WTC11 (cell line): ENCODE data around the gene SEBOX. TPM values are rescaled to one million over a fixed set of nuclear protein-coding genes. Genes with fewer than 3 reads are reported as not detected.
A peak's percentile ranks its signal among the peaks of the same experiment; 100 is the strongest.

ENCODE experiments used
- ATAC-seq: fragments of 200-7000 bp; cut with Tn5 transposase; 2 replicates; pipeline ENCODE4 v1.10.0; 2021; ENCODE audit warnings: mild to moderate bottlenecking, moderate library complexity
- CTCF ChIA-PET: fragments of 300-600 bp; sonication (Branson Sonifier 250); formaldehyde crosslinking; loops from one replicate; lab custom pipeline; 2021; ENCODE audit warnings: antibody characterized with exemption; lab: Charles Lee
- POLR2A ChIA-PET: fragments of 350-600 bp; sonication (Branson Sonifier 250); formaldehyde crosslinking; loops from one replicate; lab custom pipeline; 2021; ENCODE audit warnings: antibody characterized with exemption; lab: Charles Lee
- DNase-seq: peaks from one replicate; pipeline ENCODE4 v3.0.0; 2021; ENCODE audit warnings: low spot score
- H3K27ac Mint-ChIP-seq: 2 replicates; pipeline ENCODE4 v1.8.0; 2021; ENCODE audit warnings: mixed read lengths
- H3K27me3 Mint-ChIP-seq: 2 replicates; pipeline ENCODE4 v1.8.0; 2021; ENCODE audit warnings: low read depth, mild to moderate bottlenecking, moderate library complexity, mixed read lengths
- H3K36me3 Mint-ChIP-seq: 2 replicates; pipeline ENCODE4 v1.8.0; 2021; ENCODE audit warnings: mixed read lengths
- H3K4me1 Mint-ChIP-seq: 2 replicates; pipeline ENCODE4 v1.8.0; 2022; ENCODE audit warnings: mixed read lengths
- H3K4me3 Mint-ChIP-seq: 2 replicates; pipeline ENCODE4 v1.8.0; 2021; ENCODE audit warnings: mild to moderate bottlenecking, moderate library complexity, mixed read lengths
- H3K9me3 Mint-ChIP-seq: 2 replicates; pipeline ENCODE4 v1.8.0; 2021; ENCODE audit warnings: mixed read lengths
- CBFB ChIP-seq: sonication (generic); formaldehyde crosslinking; IDR thresholded peaks from 2 replicates; pipeline ENCODE4 v1.8.1; 2022; ENCODE audit warnings: mild to moderate bottlenecking, low read depth, missing genetic modification reagents
- CREM ChIP-seq: sonication (generic); formaldehyde crosslinking; IDR thresholded peaks from 2 replicates; pipeline ENCODE4 v1.8.1; 2022; ENCODE audit warnings: mild to moderate bottlenecking, missing genetic modification reagents, moderate library complexity
- ELF4 ChIP-seq: sonication (generic); formaldehyde crosslinking; IDR thresholded peaks from 2 replicates; pipeline ENCODE4 v1.8.1; 2022; ENCODE audit warnings: low read depth, mild to moderate bottlenecking, moderate library complexity, missing genetic modification reagents
- ETV6 ChIP-seq: sonication (generic); formaldehyde crosslinking; IDR thresholded peaks from 2 replicates; pipeline ENCODE4 v1.8.1; 2022; ENCODE audit warnings: mild to moderate bottlenecking, missing genetic modification reagents
- FOXK1 ChIP-seq: sonication (generic); formaldehyde crosslinking; IDR thresholded peaks from 2 replicates; pipeline ENCODE4 v1.8.0; 2022; ENCODE audit warnings: mild to moderate bottlenecking, moderate library complexity, missing genetic modification reagents
- GTF2I ChIP-seq: fragments of 250-450 bp; sonication (Bioruptor Pico); conservative IDR thresholded peaks from 2 replicates; pipeline ENCODE4 v1.4.0; 2021; ENCODE audit warnings: mild to moderate bottlenecking
- IRF1 ChIP-seq: sonication (generic); formaldehyde crosslinking; IDR thresholded peaks from 2 replicates; pipeline ENCODE4 v1.8.0; 2023; ENCODE audit warnings: missing genetic modification reagents
- IRF2 ChIP-seq: sonication (generic); formaldehyde crosslinking; IDR thresholded peaks from 2 replicates; pipeline ENCODE4 v1.8.0; 2022; ENCODE audit warnings: low read depth, missing genetic modification reagents, borderline replicate concordance
- MLX ChIP-seq: sonication (generic); formaldehyde crosslinking; IDR thresholded peaks from 2 replicates; pipeline ENCODE4 v1.8.1; 2023; ENCODE audit warnings: mild to moderate bottlenecking, missing genetic modification reagents, moderate library complexity
- MXD4 ChIP-seq: fragments of 250-450 bp; sonication (Bioruptor Pico); IDR thresholded peaks from 2 replicates; pipeline ENCODE4 v1.8.0; 2021; ENCODE audit warnings: mild to moderate bottlenecking, moderate library complexity, borderline replicate concordance
- MYBL2 ChIP-seq: sonication (generic); formaldehyde crosslinking; IDR thresholded peaks from 2 replicates; pipeline ENCODE4 v1.8.1; 2023; ENCODE audit warnings: mild to moderate bottlenecking, moderate library complexity, missing genetic modification reagents
- NFYB ChIP-seq: sonication (generic); formaldehyde crosslinking; conservative IDR thresholded peaks from 2 replicates; pipeline ENCODE4 v1.8.0; 2022; ENCODE audit warnings: low read depth, missing genetic modification reagents
- NR1H2 ChIP-seq: sonication (generic); formaldehyde crosslinking; IDR thresholded peaks from 2 replicates; pipeline ENCODE4 v1.9.0; 2021; ENCODE audit warnings: mild to moderate bottlenecking, moderate library complexity, missing genetic modification reagents
- NR3C1 ChIP-seq: sonication (generic); formaldehyde crosslinking; conservative IDR thresholded peaks from 2 replicates; pipeline ENCODE4 v1.8.1; 2023; ENCODE audit warnings: low read depth, mild to moderate bottlenecking, missing genetic modification reagents
- OVOL2 ChIP-seq: fragments of 250-450 bp; sonication (Bioruptor Pico); IDR thresholded peaks from 2 replicates; pipeline ENCODE4 v1.9.0; 2021; ENCODE audit warnings: mild to moderate bottlenecking, borderline replicate concordance
- PRRX2 ChIP-seq: fragments of 250-450 bp; sonication (Bioruptor Pico); IDR thresholded peaks from 2 replicates; pipeline ENCODE4 v1.8.0; 2021; ENCODE audit warnings: mild to moderate bottlenecking
- RORB ChIP-seq: fragments of 250-450 bp; sonication (Bioruptor Pico); IDR thresholded peaks from 2 replicates; pipeline ENCODE4 v1.9.0; 2021; ENCODE audit warnings: mild to moderate bottlenecking
- SMAD3 ChIP-seq: sonication (generic); formaldehyde crosslinking; IDR thresholded peaks from 2 replicates; pipeline ENCODE4 v1.8.0; 2022; ENCODE audit warnings: missing genetic modification reagents, mild to moderate bottlenecking, borderline replicate concordance
- SP1 ChIP-seq: sonication (generic); formaldehyde crosslinking; conservative IDR thresholded peaks from 2 replicates; pipeline ENCODE4 v1.8.1; 2022; ENCODE audit warnings: missing genetic modification reagents
- TCF7 ChIP-seq: sonication (generic); formaldehyde crosslinking; IDR thresholded peaks from 2 replicates; pipeline ENCODE4 v1.8.0; 2022; ENCODE audit warnings: mild to moderate bottlenecking, low read depth, missing genetic modification reagents, moderate library complexity
- TEAD4 ChIP-seq: sonication (generic); formaldehyde crosslinking; IDR thresholded peaks from 2 replicates; pipeline ENCODE4 v1.8.0; 2022; ENCODE audit warnings: mild to moderate bottlenecking, missing genetic modification reagents
- TP53 ChIP-seq: sonication (generic); formaldehyde crosslinking; IDR thresholded peaks from 2 replicates; pipeline ENCODE4 v1.8.1; 2023; ENCODE audit warnings: mild to moderate bottlenecking, missing genetic modification reagents
- ZNF121 ChIP-seq: sonication (generic); formaldehyde crosslinking; IDR thresholded peaks from 2 replicates; pipeline ENCODE4 v1.8.0; 2023; ENCODE audit warnings: missing genetic modification reagents
- ZNF263 ChIP-seq: sonication (generic); formaldehyde crosslinking; IDR thresholded peaks from 2 replicates; pipeline ENCODE4 v1.8.1; 2022; ENCODE audit warnings: low read depth, mild to moderate bottlenecking, moderate library complexity, missing genetic modification reagents
- ZNF317 ChIP-seq: sonication (generic); formaldehyde crosslinking; IDR thresholded peaks from 2 replicates; pipeline ENCODE4 v1.8.1; 2023; ENCODE audit warnings: low read depth, mild to moderate bottlenecking, moderate library complexity, missing genetic modification reagents, borderline replicate concordance
- total RNA-seq: library from RNA; stranded (reverse); gene quantifications from 3 replicates; pipeline ENCODE4 v1.2.3, GENCODE V29; 2021
- TF ChIP-seq, protein P1 (sequence below): sonication (generic); formaldehyde crosslinking; IDR thresholded peaks from 2 replicates; pipeline ENCODE4 v1.8.0; 2022; ENCODE audit warnings: mild to moderate bottlenecking, missing genetic modification reagents
- TF ChIP-seq, protein P2 (sequence below): fragments of 250-450 bp; sonication (Bioruptor Pico); IDR thresholded peaks from 2 replicates; pipeline ENCODE4 v1.9.0; 2021; ENCODE audit warnings: mild to moderate bottlenecking
- TF ChIP-seq, protein P3 (sequence below): sonication (generic); formaldehyde crosslinking; IDR thresholded peaks from 2 replicates; pipeline ENCODE4 v1.8.1; 2022; ENCODE audit warnings: low read depth, missing genetic modification reagents, borderline replicate concordance

Gene SEBOX
- total RNA-seq, 1 experiment from 2014 or later: not detected

DNA sequence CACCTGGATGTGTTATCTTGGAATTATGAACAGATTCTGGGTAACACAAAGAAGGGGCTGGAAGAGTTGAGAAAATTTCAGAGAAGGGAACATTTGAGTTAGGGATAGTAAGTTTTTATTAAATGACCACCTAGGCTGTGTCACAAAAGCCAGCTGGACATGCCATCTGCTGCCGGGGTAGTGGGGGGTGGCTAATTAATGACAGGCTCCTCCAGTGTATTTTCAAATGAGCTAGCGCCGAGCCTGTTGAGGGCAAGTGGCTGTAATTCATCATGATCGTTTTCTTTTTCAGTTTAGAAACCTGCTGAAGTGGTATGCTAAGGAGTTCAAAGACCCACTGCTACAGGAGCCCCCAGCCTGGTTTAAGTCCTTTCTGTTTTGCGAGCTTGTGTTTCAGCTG lies 39.8 kb downstream of the SEBOX start (continued):
- TF ChIP-seq ZNF121 (CRISPR knock-in tag): no peak
- no peak for TF ChIP-seq TCF7
- no peak for TF ChIP-seq SMAD3 (CRISPR knock-in tag)
- no peak for TF ChIP-seq IRF1

- TF ChIP-seq CBFB (no peak), NR1H2 (CRISPR knock-in tag) (no peak), FOXK1 (CRISPR knock-in tag) (no peak), TEAD4 (CRISPR knock-in tag) (no peak), PRRX2 (CRISPR knock-in tag) (no peak), ZNF263 (CRISPR knock-in tag) (no peak), RORB (CRISPR knock-in tag) (no peak), IRF2 (CRISPR knock-in tag) (no peak), CREM (CRISPR knock-in tag) (no peak), NR3C1 (CRISPR knock-in tag) (no peak), OVOL2 (CRISPR knock-in tag) (no peak), ZNF317 (CRISPR knock-in tag) (no peak)
- TF ChIP-seq, protein P1, sequence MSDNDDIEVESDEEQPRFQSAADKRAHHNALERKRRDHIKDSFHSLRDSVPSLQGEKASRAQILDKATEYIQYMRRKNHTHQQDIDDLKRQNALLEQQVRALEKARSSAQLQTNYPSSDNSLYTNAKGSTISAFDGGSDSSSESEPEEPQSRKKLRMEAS: no peak
- TF ChIP-seq, protein P2, sequence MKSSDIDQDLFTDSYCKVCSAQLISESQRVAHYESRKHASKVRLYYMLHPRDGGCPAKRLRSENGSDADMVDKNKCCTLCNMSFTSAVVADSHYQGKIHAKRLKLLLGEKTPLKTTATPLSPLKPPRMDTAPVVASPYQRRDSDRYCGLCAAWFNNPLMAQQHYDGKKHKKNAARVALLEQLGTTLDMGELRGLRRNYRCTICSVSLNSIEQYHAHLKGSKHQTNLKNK (CRISPR knock-in tag): no peak
- TF ChIP-seq, all 79 proteins: peak for 0
- POLR2A ChIA-PET: no interaction called here
- Mint-ChIP-seq H3K27me3 (no peaks in the 10 kb centered on the region), H3K9me3 (no peaks in the 10 kb centered on the region), H3K27ac (peak overlapping the region; percentile 84), H3K4me1 (peaks cover 31% of the 10 kb centered on the region), H3K4me3 (no peak overlapping the region), H3K36me3 (peaks cover 49% of the 10 kb centered on the region)
- ATAC-seq (no peak), DNase-seq (no peak)
- CTCF ChIA-PET: no interaction called here
These were observed 40.2 kb downstream of the SEBOX start for GRCh38 chr17:28324781-28325180.

GRCh38 chr17:28324267-28324745 lies 40.7 kb downstream of the SEBOX start:
- H3K4me1 Mint-ChIP-seq: peaks cover 31% of the 10 kb centered on the region
- no peak for TF ChIP-seq GTF2I (CRISPR knock-in tag)
- TF ChIP-seq MYBL2 (CRISPR knock-in tag): no peak
- TF ChIP-seq PRRX2 (CRISPR knock-in tag): no peak
- no peak for TF ChIP-seq SP1
- no peak for TF ChIP-seq SMAD3 (CRISPR knock-in tag)
- TF ChIP-seq ELF4: no peak
- no peak for TF ChIP-seq ETV6 (CRISPR knock-in tag)
- no peak for TF ChIP-seq ZNF317 (CRISPR knock-in tag)
- TF ChIP-seq, protein P3, sequence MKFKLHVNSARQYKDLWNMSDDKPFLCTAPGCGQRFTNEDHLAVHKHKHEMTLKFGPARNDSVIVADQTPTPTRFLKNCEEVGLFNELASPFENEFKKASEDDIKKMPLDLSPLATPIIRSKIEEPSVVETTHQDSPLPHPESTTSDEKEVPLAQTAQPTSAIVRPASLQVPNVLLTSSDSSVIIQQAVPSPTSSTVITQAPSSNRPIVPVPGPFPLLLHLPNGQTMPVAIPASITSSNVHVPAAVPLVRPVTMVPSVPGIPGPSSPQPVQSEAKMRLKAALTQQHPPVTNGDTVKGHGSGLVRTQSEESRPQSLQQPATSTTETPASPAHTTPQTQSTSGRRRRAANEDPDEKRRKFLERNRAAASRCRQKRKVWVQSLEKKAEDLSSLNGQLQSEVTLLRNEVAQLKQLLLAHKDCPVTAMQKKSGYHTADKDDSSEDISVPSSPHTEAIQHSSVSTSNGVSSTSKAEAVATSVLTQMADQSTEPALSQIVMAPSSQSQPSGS (CRISPR knock-in tag): no peak
- TF ChIP-seq TCF7: no peak
- TF ChIP-seq MLX (CRISPR knock-in tag): no peak
- TF ChIP-seq MXD4 (CRISPR knock-in tag): no peak
- no peak for TF ChIP-seq NFYB (CRISPR knock-in tag)
- TF ChIP-seq TP53: no peak
- H3K36me3 Mint-ChIP-seq: peaks cover 49% of the 10 kb centered on the region
- no peak for DNase-seq
- H3K27ac Mint-ChIP-seq: no peak overlapping the region
- CTCF ChIA-PET: no interaction called here
- no peaks in the 10 kb centered on the region for H3K9me3 Mint-ChIP-seq
- H3K4me3 Mint-ChIP-seq: no peak overlapping the region
- no peaks in the 10 kb centered on the region for H3K27me3 Mint-ChIP-seq
- no peak for ATAC-seq
- POLR2A ChIA-PET: no interaction called here
